NCI-H2196 treated with DMSO at 0.1 percent for 48 hours (cell line): ENCODE measurements around the gene FLNC.
A peak's percentile ranks its signal among the peaks of the same experiment; 100 is the strongest.

Source experiments
- DNase-seq: peaks from one replicate; lab custom pipeline; 2025; ENCODE audit not compliant: unreplicated experiment; lab: John Stamatoyannopoulos, UW

Gene FLNC

DNA sequence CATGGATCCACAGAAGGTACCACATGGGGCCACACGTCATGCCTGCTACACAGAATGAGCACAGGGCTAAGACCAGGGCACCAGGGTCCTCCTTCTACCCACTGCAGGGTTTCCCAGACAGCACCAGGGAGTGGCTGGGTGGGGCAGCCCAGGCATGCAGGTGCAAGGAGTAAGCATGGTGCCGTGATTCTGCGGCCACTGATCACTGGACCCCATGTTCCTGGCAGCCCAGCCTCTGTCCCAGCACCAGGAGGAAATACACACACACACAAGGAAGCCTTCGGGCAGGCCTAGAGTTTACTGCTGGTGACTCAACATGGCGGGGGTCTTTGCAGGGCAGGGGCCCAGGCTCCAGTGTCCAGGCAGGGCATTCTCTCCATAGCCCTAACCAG, 46.4 kb downstream of the FLNC start:
- no peak for DNase-seq

DNA sequence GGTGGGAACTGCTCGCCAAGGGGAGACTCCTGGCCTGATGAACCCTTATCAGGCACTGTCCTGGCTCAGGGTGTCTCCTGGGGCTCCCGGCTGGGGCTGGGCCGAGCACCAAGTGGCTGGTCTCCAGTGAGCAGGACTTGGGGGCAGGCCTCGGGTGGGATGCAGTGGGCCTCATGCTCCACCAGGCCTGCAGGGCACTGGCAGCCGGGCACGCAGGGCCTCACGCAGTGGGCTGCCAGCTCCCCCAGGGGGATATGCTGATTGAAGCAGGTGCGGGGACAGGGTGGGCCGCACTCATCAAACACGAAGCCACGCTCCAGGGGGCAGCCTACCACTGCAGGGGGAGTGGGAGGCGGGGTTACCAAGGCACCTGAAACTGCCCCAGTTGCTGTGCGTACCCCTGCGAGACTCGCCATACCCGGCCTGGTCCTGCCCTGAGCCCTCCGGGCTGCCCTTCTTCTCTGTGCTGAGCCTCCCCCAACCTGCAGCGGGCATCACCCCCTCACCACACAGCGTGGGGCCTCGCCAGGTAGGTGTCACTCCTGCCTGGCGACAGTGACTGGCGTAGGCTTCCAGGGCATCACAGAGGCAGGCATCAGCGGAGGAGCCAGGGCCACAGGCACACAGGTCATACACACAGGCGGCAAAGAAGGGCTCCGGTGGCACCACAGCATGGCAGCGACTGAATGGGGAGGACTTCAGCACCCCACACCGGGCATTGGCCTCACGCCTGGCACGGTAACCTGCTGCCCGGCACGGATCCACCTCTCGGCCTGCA, 47.0 kb downstream of the FLNC start:
- no peak for DNase-seq

DNA sequence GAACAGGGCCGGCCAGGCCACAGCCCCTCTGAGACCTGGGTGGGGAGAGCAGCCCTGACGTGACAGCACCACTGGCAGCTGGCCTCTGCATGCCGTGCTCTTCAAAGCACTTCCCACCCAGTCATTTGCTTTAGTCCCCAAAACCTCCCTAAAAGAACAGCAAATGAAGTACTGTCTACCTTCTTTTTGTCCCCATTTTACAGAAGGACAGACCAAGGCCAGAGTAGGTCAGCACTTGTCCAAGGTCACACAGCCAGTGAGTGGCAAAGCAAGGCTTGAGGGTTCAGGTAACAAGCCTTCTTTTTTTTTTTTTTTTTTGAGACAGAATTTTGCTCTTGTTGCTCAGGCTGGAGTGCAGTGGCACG, 47.5 kb downstream of the FLNC start:
- DNase-seq = no peak

DNA sequence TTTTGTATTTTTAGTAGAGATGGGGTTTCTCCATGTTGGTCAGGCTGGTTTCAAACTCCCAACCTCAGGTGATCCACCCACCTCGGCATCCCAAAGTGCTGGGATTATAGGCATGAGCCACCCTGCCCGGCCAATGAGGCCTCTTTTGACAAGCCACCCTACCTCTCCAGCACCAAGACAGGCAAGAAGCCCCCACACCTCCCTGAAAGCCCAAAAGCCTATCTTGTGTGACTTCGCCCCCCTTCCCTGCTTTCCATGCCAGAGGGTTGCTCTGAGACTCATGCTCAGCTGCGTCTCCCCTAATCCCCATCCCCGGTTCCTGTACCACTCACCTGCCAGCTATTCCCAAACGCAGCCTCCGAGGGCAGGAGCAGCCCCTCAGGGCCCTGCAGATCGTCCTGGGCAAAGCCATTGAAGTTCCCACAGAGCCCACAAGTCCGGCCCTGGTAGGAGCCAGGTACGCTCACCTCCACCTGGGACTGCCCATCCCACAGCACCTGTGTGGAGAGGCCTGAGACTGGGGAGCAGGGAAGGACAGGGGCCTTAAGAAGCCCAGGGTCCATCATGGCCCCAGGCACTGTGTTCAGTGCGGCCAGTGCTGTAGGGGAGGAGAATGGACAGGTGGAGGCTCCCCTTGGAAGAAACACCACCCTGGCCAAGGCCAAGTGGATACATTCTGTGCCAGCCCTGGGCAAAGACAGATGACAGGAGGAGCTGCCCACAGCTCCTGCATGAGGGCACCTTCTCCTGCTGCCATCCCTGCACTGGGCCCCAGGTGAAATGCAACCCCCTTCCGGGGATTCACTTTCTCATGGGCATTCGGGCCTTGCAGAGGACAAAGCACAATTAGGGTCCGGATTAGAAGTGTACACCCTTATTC, 48.3 kb downstream of the FLNC start:
- DNase-seq = no peak

DNA sequence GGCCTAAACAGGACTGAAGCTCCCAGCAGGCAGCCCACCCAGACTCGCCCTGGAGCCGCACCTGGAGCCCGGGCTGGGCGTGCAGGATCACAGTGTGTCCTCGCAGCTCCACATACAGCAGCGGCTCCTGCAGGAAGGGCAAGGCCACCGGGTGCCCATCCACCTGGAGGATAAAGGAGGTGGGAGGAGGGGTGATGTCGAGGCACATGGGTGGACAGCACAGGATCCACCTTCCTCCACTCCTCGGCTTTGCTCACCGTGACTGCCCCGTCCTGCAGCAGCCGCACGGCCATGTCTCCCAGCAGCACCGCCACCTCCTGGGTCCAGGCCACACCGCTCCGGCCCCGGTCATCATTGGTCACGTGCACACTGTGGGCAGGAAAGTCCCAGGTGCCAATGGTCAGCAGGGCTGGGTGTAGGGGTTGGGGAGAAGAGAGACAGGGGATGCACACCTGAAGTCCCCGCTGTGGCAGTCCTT, 49.3 kb downstream of the FLNC start:
- no peak for DNase-seq

DNA sequence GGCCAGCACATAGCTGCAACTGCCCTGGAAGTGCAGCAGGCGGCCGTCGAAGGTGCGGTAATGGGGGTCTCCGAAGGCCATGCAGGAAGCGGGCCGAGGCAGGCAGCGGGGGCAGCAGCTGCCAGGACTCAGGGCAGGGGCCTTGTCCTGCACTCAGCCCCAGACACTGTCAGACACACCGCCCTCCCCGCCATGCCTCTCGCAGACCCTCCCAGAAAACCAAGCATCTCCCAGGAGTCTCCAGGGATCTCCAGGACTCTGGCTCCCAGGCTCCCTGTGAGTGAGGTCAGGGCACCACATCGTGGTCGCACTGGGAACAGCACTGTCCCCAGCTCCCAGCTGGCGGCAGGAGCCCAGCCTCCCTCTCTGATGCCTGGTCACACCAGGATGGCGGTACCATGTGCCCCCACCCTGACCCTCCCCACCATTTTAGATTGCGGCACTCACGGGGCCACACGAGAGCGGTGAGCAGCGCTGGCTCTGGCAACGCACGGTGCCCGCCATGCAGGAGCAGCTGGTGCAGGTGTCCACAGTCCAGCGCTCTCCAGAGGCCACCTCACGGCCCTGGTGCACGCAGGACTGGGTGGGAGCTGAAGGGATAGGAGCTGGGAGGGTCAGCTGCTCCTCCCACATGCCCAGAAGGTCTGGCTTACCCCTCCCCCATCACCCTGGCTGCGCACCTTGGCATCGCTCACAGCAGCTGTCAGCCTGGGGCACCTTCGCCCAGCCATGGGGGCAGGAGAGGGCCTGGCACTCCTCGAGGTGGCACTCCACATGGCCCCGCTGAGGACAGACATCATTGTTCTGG, 49.9 kb downstream of the FLNC start:
- peak; percentile 29 for DNase-seq

DNA sequence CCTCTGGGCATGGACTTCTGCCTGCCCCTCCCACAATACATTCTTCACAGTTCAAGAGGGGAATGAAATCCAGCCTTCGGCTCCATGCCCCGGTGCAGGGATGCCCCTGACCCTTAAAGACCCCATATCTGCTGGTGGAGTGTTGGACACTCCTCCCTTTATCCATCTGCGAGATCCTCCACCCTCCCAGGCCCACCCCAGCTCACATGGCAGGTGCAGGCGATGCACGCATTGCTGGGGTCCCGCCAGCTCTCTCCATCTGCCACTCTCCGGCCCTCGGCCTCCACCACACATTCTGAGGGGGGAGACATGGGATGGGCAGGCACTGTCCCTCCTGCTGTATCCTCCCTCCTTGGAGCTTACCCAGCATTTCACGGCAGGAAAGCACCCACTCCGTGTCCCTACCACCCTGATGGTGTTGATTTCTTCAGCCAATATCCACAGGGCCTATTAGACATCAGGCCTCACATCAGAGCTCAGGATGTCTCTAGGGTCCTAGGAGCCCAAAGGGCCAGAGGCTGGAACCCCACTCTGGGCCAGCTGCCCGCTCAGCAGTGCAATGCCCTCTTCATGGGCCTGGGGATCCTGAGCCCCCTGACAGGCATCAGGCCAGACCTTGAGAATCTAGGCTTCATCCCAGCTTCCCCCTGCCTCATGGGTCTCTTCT, 50.7 kb downstream of the FLNC start:
- no peak for DNase-seq

DNA sequence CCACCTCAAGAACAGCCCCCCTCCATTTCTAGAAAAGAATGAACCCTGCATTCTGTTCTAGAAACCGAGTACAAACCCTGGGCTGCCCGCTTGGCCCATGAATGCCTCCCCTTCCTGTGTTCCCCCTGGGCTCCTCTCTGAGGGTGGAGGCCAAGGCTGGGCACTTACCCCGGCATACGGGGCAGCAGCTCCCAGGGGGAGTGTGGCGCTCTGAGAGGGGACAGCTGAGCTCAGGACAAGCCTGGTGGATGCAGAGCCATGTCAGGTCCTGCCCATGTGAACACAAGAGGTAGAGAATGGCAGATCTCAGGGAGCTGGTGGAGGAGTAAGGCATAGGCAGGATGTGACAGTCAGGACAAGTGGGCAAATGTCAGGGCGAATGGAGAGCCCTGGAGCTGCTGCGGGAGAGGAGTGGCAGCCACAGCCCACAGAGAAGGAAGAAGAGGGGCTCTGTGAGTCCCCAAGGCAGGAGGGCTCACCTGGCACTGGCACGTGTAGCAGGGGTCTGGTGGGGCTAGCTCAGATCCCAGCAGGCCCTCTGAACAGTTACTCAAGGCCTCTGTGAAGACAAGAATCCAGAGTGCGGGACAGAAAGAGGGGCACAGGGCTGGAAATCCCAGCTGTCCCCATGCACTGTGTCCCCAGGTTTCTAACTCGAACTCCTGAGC, 51.4 kb downstream of the FLNC start:
- DNase-seq = no peak

DNA sequence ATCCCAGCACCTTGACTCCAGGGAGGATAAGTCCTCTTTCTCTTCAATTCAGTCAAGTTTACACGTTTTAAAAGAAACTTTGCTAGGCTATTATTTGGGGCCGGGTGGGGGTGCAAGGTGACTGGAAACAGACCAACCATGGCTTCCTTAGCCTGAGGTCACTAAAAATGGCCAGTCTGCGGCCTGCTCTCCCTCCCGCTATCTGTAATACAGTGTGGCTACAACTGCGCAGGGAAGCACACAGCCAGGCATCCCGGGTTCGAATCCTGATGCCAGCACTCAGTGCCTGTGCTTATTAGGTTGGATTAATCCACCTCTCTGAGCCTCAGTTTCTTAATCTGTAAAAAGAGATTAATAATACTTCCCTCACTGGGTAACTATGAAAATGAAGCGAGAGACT, 51.9 kb downstream of the FLNC start:
- DNase-seq = no peak

DNA sequence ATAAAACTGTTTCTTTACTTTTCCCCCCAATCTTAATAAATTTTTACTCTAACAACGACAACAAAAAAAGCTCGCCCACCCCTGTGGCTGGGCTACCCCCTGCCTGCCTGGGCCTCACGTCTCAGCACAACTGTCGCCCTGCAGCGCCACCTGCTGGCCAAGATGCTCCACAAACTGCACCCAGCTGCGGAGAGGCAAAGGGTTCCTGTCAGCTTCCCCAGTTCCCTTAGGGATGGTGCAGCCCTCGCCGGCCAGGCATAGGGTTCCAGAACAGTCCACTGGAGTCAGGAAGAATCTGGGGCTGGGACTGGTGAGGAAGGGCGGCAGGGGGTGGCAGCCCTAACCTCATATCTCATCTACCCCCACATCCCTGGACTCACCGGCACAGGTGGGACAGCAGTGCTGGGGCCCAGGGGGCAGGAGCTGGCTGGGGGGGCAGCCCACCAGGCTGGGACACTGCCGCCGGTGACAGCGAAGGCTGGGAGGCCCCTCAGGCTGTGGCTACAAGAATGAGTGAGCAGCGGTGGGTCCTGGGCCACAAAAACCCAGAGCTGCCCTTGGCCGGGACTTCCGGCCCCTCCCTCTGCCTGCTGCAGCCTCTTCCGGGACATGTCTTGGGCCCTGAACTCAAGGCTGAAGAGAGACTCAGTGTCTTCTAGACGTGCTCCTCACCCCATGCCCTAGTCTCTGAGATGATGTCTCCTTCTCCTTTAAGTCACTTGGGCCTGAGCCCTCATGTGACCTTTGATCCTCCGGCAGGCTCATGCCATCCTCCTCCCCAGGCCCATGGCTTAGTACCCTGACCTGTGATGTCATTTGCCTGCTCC, 53.6 kb downstream of the FLNC start:
- peak; percentile 8 for DNase-seq

DNA sequence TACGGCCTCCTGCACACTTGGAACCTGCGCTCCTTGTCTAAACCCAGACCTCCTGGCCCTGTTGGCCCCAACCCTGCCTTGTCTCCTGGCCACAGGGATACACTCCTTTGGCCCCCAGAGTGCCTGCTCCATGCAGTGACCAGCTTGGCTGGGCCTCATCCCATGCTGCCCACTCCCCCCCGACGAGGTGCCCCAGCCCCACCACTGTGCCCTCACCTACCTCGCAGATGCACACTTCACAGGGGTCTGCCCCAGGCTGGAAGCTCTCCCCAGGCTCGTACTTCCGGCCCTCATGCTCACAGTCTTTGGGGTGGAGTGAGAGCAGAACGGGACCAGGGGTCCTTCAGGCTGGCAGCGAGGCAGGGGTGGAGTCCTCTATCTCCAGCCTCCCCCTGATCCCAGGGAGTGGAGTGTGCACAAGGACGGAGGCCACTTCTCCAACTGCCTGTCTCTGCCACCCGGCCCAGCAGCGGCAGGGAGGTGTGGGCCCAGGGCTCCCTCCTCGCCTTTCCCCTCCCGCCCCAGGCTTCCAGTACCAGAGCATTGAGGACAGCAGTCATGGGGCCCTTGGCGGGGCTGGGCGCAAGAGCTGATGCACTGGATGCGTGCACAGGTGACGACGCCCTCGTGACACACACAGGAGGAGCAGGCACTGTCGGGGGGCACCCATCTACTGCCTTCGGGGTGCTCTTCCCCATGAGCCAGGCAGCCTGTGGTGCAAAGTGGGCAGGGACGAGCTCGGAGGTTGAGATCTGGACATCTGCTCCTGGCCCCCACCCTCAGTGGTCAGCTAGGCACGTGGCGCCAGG, 54.6 kb downstream of the FLNC start:
- DNase-seq = no peak

DNA sequence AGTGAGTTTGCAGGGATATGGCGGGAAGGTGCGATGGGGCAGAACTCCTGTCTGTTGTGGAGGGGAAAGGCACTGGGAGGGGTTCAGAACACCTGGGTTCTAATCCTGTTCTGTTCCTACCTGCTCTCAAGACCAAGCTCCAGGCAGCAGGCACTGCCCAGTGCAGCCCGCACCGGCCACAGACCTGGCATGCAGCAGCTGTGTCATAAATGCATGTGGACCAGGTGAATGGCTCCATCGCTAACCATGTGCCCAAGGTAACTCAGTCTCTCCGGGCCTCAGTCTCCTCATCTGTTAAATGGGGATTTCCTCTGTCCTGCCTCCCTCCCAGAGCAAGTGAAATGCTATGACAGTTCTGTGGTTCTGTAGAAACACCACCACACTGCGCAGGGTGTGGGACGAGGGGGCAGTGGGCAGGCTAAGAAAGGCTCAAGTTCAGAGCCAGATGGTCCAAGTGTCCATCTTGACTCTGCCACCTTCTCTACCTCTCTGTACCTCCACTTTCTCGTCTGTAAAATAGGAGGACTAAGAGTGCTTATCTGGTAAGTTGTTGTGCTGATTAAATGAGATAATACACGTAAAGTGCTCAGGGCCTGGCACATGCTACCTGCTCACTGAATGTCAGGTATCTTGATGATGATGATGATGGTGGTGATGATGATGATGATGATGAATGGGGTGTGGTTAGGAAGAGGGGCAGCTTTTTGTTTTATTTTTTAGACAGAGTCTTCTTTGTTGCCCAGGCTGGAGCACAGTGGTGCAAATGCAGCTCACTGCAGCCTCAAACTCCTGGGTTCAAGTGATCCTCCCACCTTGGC, 55.4 kb downstream of the FLNC start:
- no peak for DNase-seq

DNA sequence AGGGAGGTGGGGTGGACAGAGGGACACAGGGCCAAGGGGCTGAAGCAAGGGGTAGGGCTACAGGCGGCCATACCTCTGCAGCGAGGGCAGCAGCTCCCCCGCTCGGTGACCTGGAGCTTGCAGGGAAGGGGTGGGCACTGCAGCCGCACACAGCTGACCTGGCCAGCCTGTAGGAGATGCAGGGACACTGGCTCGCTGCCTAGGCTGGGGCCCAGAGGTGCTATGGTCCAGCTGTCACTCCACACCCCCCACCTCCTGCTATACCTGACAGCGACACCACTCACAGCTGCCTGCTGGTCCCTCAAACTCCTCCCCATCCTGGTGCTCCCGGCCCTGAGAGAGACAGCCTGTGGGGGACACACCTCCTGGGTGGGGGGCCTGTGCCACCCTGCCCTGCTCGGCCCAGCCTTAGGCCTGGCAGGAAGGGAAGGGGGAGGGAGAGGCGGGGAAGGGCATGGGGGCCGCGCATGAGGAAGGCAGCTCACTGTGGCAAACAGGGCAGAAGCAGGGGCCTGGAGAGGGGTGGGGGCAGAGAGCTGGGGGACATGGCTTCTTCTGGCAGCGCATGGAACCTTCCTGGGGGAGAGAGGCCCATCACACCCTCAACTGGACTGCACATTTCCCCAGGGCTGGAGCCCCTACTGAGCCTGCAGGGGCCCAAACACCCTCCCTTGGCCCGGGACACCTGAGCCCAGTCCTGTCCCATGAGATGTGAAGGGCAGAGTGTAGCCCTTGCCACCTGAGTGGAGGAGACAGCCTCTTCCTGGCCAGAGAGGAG, 56.4 kb downstream of the FLNC start:
- DNase-seq = no peak

DNA sequence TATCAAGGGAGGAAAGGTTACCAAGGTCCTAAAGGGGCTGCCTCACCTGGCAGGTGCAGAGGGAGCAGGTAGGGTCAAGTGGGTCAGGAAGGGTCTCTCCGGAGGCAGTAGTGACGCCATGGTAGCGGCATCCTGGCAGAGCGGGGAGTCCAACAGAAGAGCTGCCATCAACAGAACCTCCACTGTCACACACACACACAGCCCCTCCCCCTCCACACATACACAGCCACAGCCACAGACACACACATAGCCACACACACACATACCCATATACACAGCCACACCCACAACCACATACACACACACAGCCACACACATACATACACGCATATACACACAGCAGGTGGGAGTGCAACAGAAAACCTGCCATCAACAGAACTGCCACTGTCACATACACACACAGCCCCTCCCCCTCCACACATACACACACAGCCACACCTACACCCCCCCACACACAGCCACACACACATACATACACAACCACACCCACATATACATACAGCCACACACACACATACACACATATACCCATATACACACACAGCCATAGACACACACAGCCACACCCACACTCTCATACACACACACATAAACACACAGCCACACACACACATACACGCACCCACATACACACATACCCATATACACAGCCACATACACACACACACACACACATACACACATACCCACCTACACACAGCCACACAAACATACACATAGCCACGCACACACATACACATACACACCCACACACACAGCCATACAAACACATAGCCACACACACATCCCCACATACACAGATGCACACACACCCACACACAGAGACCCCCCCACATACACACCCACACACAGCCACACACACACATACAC, 57.2 kb downstream of the FLNC start:
- no peak for DNase-seq

DNA sequence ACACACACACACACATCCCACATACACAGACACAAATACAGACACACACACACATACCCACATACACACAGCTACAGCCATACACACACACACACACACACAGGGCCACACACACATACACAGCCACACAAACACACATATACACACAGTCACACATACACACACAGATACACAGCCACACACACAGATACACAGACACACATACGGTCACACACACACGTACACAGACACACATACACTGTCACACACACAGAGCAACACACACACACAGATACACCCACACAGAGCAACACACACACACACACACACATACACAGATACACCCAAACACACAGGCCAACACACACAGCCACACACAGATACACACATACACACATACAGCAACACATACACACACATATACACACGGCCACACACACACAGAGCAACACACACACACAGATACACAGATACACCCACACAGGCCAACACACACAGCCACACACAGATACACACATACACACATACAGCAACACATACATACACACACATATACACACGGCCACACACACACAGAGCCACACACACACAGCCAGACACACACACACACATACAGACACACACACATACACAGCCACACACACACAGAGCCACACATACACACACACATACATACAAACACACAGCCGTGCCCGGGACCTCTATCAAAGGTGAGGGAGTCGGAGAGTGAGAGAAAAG, 58.0 kb downstream of the FLNC start:
- no peak for DNase-seq

DNA sequence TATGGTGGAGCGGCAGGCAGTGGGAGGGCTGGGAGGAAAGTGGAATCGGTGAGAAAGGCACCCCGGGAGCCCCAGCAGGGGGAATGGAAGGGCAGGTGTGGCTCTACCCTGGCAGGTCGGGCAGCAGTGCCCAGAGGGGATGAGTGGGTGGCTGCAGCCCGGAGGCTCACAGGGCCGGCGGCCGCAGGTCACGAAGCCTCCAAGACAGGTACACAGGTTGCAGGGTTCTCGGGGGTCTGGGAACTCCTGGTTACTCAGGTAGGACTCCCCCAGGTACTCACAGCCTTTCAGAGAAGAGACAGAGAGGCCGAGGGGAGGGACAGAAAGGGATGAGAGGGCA, 58.5 kb downstream of the FLNC start:
- DNase-seq = no peak
